Neuronal stem cell (in vitro differentiated cells): ENCODE measurements around the gene PHETA1.
A peak's percentile ranks its signal among the peaks of the same experiment; 100 is the strongest.

Experiments used
- DNase-seq: peaks from one replicate; pipeline ENCODE4 v3.0.0-alpha.2; 2013; ENCODE audit warnings: low spot score
- H2AFZ ChIP-seq: one replicate; pipeline ENCODE4 v1.6.1; 2013; ENCODE audit warnings: mild to moderate bottlenecking, low read length, inconsistent platforms
- H2AK5ac ChIP-seq: 2 replicates; pipeline ENCODE4 v1.6.1; 2013; ENCODE audit warnings: low read depth, mild to moderate bottlenecking, inconsistent platforms, low read length, moderate library complexity, mixed read lengths
- H2BK120ac ChIP-seq: 2 replicates; pipeline ENCODE4 v1.6.1; 2013; ENCODE audit warnings: low read depth, mild to moderate bottlenecking, inconsistent platforms, low read length, moderate library complexity, mixed read lengths
- H2BK12ac ChIP-seq: one replicate; pipeline ENCODE4 v1.6.1; 2013; ENCODE audit warnings: low read length, inconsistent platforms
- H2BK15ac ChIP-seq: 2 replicates; pipeline ENCODE4 v1.6.1; 2013; ENCODE audit warnings: mild to moderate bottlenecking, low read length, inconsistent platforms, mixed read lengths
- H2BK5ac ChIP-seq: one replicate; pipeline ENCODE4 v1.6.1; 2013; ENCODE audit warnings: inconsistent platforms, mild to moderate bottlenecking, low read length, moderate library complexity
- H3K14ac ChIP-seq: one replicate; pipeline ENCODE4 v1.6.1; 2013; ENCODE audit warnings: low read length, inconsistent platforms
- H3K18ac ChIP-seq: 2 replicates; pipeline ENCODE4 v1.6.1; 2013; ENCODE audit warnings: low read length, inconsistent platforms
- H3K23ac ChIP-seq: 2 replicates; pipeline ENCODE4 v1.6.1; 2013; ENCODE audit warnings: low read depth, mild to moderate bottlenecking, mixed read lengths, low read length, inconsistent platforms; ENCODE audit not compliant: poor library complexity
- H3K27ac ChIP-seq: replicated peaks from 3 replicates; pipeline ENCODE4 v1.5.1; 2013; ENCODE audit warnings: low read length, inconsistent platforms
- H3K27me3 ChIP-seq, 3 experiments: 2 replicates each; pipeline ENCODE4 v1.6.1; 2013; ENCODE audit warnings: low read length in 3 of 3, mild to moderate bottlenecking in 2 of 3, inconsistent platforms in 1 of 3, low read depth in 1 of 3, mixed read lengths in 1 of 3, moderate library complexity in 1 of 3; ENCODE audit not compliant: control insufficient read depth in 3 of 3, insufficient read depth in 3 of 3
- H3K36me3 ChIP-seq, 2 donors: replicated peaks in 1 of 2; 2 replicates each; pipeline ENCODE4 v1.6.1; 2013; ENCODE audit warnings: low read length in 2 of 2; ENCODE audit not compliant: control insufficient read depth in 2 of 2, insufficient read depth in 2 of 2
- H3K4ac ChIP-seq: 2 replicates; pipeline ENCODE4 v1.6.1; 2013; ENCODE audit warnings: inconsistent platforms, mild to moderate bottlenecking, low read length, moderate library complexity
- H3K4me1 ChIP-seq, 2 donors: 1 replicate in 1 of 2; 2 replicates in 1 of 2; pipeline ENCODE4 v1.6.1; 2013; ENCODE audit warnings: low read length in 2 of 2, low read depth in 1 of 2; ENCODE audit not compliant: control insufficient read depth in 2 of 2, insufficient read depth in 1 of 2
- H3K4me2 ChIP-seq: one replicate; pipeline ENCODE4 v1.6.1; 2013; ENCODE audit warnings: mild to moderate bottlenecking, low read length, inconsistent platforms; ENCODE audit not compliant: insufficient read depth, poor library complexity, severe bottlenecking
- H3K4me3 ChIP-seq, 2 donors: 2 replicates each; pipeline ENCODE4 v1.5.1; 2013; ENCODE audit warnings: low read length in 2 of 2, mild to moderate bottlenecking in 2 of 2, inconsistent platforms in 1 of 2, moderate library complexity in 1 of 2
- H3K79me1 ChIP-seq: one replicate; pipeline ENCODE4 v1.6.1; 2013; ENCODE audit warnings: low read depth, mild to moderate bottlenecking, inconsistent platforms, low read length, moderate library complexity
- H3K9ac ChIP-seq: one replicate; pipeline ENCODE4 v1.6.1; 2013; ENCODE audit warnings: mild to moderate bottlenecking, low read depth, low read length, inconsistent platforms; ENCODE audit not compliant: poor library complexity
- H3K9me3 ChIP-seq, 2 donors: replicated peaks in 1 of 2; 2 replicates each; pipeline versions ENCODE3 to v1.6.1; 2013; ENCODE audit warnings: low read length in 2 of 2, mild to moderate bottlenecking in 2 of 2, inconsistent platforms in 1 of 2, low read depth in 1 of 2, mixed read lengths in 1 of 2, moderate library complexity in 1 of 2; ENCODE audit not compliant: control insufficient read depth in 2 of 2, insufficient read depth in 1 of 2
- H4K8ac ChIP-seq: one replicate; pipeline ENCODE4 v1.6.1; 2013; ENCODE audit warnings: low read depth, mild to moderate bottlenecking, inconsistent platforms, low read length, moderate library complexity
- H4K91ac ChIP-seq: one replicate; pipeline ENCODE4 v1.6.1; 2013; ENCODE audit warnings: low read length, low read depth, mild to moderate bottlenecking, inconsistent platforms; ENCODE audit not compliant: poor library complexity
- WGBS, 2 donors: extraction: QIAGEN DNeasy Blood & Tissue Kit; methylation state at CpG; one replicate each; pipeline ENCODE4 v1.1.7; 2013; ENCODE audit warnings: missing lambda C conversion rate in 2 of 2, mixed read lengths in 1 of 2; ENCODE audit not compliant: insufficient read length in 2 of 2, insufficient replicate concordance in 1 of 2; ENCODE audit errors: extremely low coverage in 2 of 2; 5-methylcytosine and 5-hydroxymethylcytosine counted together

The PHETA1 gene

GRCh38 chr12:111414711-111415252 lies 45.9 kb upstream of the PHETA1 start:
- Histone ChIP-seq H2BK120ac (no peak overlapping the region), H3K18ac (no peak overlapping the region), H4K8ac (no peak overlapping the region), H3K14ac (no peak overlapping the region), H4K91ac (no peak overlapping the region), H3K4me3 (no peak overlapping the region), H2AK5ac (no peak overlapping the region), H2BK5ac (no peak overlapping the region), H3K9ac (no peak overlapping the region), H3K79me1 (peaks cover 2% of the 10 kb centered on the region), H2AFZ (no peak overlapping the region), H2BK15ac (no peak overlapping the region), H3K4me1 (peaks cover 15 to 24% of the 10 kb centered on the region in 2 donors), H3K9me3 (no peaks in the 10 kb centered on the region), H3K27ac (no peak overlapping the region), H3K27me3 (no peaks in the 10 kb centered on the region), H3K4me2 (no peak overlapping the region), H3K36me3 (peaks cover 0 to 4% of the 10 kb centered on the region in 2 donors), H3K4ac (no peak overlapping the region), H3K23ac (no peak overlapping the region), H2BK12ac (no peak overlapping the region)
- DNase-seq: no peak
- WGBS, 2 donors: no CpG with 5 or more reads among the region's 7 CpGs

GRCh38 chr12:111413442-111414086 lies 44.7 kb upstream of the PHETA1 start:
- Histone ChIP-seq H2BK15ac (no peak overlapping the region), H3K18ac (no peak overlapping the region), H3K9me3 (no peaks in the 10 kb centered on the region), H3K23ac (no peak overlapping the region), H4K8ac (no peak overlapping the region), H3K14ac (no peak overlapping the region), H3K27ac (no peak overlapping the region), H2AK5ac (no peak overlapping the region), H3K4me1 (peaks cover 18 to 28% of the 10 kb centered on the region in 2 donors), H3K79me1 (peaks cover 2% of the 10 kb centered on the region), H3K4me3 (no peak overlapping the region), H2BK5ac (peak overlapping the region; percentile 67), H3K36me3 (no peaks in the 10 kb centered on the region), H3K4me2 (no peak overlapping the region), H2BK120ac (no peak overlapping the region), H2BK12ac (no peak overlapping the region), H2AFZ (no peak overlapping the region), H4K91ac (no peak overlapping the region), H3K9ac (no peak overlapping the region), H3K27me3 (no peaks in the 10 kb centered on the region), H3K4ac (no peak overlapping the region)
- no CpG with 5 or more reads among the region's 12 CpGs for WGBS, 2 donors
- no peak for DNase-seq

- no peak overlapping the region for H2BK12ac ChIP-seq
- WGBS, 2 donors: no CpG with 5 or more reads among the region's 6 CpGs
- no peak overlapping the region for H4K8ac ChIP-seq
- no peak overlapping the region for H3K14ac ChIP-seq
- no peak overlapping the region for H3K4me2 ChIP-seq
- no peak overlapping the region for H3K23ac ChIP-seq
- peaks cover 2% of the 10 kb centered on the region for H3K79me1 ChIP-seq
- peaks cover 18 to 28% of the 10 kb centered on the region in 2 donors for H3K4me1 ChIP-seq
- no peak overlapping the region for H2AK5ac ChIP-seq
- H2BK5ac ChIP-seq: peak overlapping the region; percentile 67
- DNase-seq: no peak
- no peaks in the 10 kb centered on the region for H3K27me3 ChIP-seq
- no peak overlapping the region for H3K18ac ChIP-seq
- H2AFZ ChIP-seq: no peak overlapping the region
- no peak overlapping the region for H3K4me3 ChIP-seq
- no peaks in the 10 kb centered on the region for H3K9me3 ChIP-seq
- H3K36me3 ChIP-seq: no peaks in the 10 kb centered on the region
- H2BK120ac ChIP-seq: no peak overlapping the region
- no peak overlapping the region for H3K4ac ChIP-seq
- no peak overlapping the region for H3K9ac ChIP-seq
- no peak overlapping the region for H4K91ac ChIP-seq
- no peak overlapping the region for H3K27ac ChIP-seq
- no peak overlapping the region for H2BK15ac ChIP-seq
Observed at GRCh38 chr12:111412830-111413441, 44.0 kb upstream of the PHETA1 start.

- Histone ChIP-seq H2BK15ac (no peak overlapping the region), H2AK5ac (peak overlapping the region; percentile 6), H3K14ac (no peak overlapping the region), H3K9me3 (no peaks in the 10 kb centered on the region), H3K4ac (no peak overlapping the region), H4K8ac (no peak overlapping the region), H3K4me1 (peaks cover 24 to 34% of the 10 kb centered on the region in 2 donors), H3K23ac (no peak overlapping the region), H3K4me2 (no peak overlapping the region), H3K18ac (peak overlapping the region; percentile 74), H2BK120ac (no peak overlapping the region), H3K4me3 (no peak overlapping the region), H3K36me3 (no peaks in the 10 kb centered on the region), H3K27ac (no peak overlapping the region), H3K9ac (no peak overlapping the region), H2AFZ (peak overlapping the region; percentile 8), H3K79me1 (peaks cover 2% of the 10 kb centered on the region), H2BK12ac (no peak overlapping the region), H2BK5ac (no peak overlapping the region), H3K27me3 (no peaks in the 10 kb centered on the region), H4K91ac (no peak overlapping the region)
- WGBS, 2 donors: no CpG with 5 or more reads among the region's 15 CpGs
- DNase-seq: no peak
Observed at GRCh38 chr12:111412007-111412829, 43.3 kb upstream of the PHETA1 start.
